ENCODE results near the gene SFMBT1.

GRCh38 chr3:52865994-52866393 lies 179.9 kb downstream of the SFMBT1 start:
- TF ChIP-seq GATA3 (IDR thresholded peaks at IDR 0.05; ENCODE audit: low read depth, low read length) (no peak), GATA2 (IDR thresholded peaks at IDR 0.05; ENCODE audit: low read depth, low read length) (no peak)
